HFF-Myc (cell line): ENCODE data around the gene VPS50.
"Not testable (repeated sequence)": the region's sequence is repeated elsewhere in the genome, so short reads cannot be mapped to it uniquely, and the experiment has no call there.

Experiments
- DNase-seq: peaks from one replicate; pipeline ENCODE4 v3.0.0-alpha.2; 2011; ENCODE audit warnings: low read depth; ENCODE audit errors: extremely low read depth
- H3K4me3 ChIP-seq: replicated peaks from 2 replicates; pipeline ENCODE4 v1.5.1; 2011; ENCODE audit warnings: low read depth, mild to moderate bottlenecking, control low read depth, low read length
- TF ChIP-seq, protein P1 (sequence below): IDR thresholded peaks from 2 replicates; pipeline ENCODE4 v1.5.1; 2012; ENCODE audit warnings: mild to moderate bottlenecking, low read depth, low read length, control low read depth; ENCODE audit errors: missing control alignments

VPS50 gene

DNA sequence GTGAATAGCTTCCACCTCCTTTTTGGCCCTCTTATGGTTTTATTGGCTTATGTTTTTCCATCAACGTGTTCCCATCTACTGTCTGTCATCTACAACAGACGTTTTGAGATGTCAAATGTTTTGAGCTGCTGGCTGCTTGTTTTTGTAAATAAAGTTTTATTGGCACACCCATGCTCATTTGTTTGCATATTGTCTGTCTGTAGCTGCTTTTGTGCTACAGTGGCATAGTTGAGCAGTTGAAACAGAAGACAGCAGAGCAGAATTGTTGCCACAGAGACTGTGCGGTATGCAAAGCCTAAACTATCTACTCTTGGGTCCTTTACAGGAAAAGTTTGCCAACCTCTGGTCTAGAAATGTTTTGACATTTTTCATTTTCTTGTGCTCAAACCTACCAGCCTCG, 88.7 kb downstream of the VPS50 start:
- DNase-seq = no peak
- H3K4me3 ChIP-seq = no peak overlapping the region
- TF ChIP-seq, protein P1, sequence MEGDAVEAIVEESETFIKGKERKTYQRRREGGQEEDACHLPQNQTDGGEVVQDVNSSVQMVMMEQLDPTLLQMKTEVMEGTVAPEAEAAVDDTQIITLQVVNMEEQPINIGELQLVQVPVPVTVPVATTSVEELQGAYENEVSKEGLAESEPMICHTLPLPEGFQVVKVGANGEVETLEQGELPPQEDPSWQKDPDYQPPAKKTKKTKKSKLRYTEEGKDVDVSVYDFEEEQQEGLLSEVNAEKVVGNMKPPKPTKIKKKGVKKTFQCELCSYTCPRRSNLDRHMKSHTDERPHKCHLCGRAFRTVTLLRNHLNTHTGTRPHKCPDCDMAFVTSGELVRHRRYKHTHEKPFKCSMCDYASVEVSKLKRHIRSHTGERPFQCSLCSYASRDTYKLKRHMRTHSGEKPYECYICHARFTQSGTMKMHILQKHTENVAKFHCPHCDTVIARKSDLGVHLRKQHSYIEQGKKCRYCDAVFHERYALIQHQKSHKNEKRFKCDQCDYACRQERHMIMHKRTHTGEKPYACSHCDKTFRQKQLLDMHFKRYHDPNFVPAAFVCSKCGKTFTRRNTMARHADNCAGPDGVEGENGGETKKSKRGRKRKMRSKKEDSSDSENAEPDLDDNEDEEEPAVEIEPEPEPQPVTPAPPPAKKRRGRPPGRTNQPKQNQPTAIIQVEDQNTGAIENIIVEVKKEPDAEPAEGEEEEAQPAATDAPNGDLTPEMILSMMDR = no peak

DNA sequence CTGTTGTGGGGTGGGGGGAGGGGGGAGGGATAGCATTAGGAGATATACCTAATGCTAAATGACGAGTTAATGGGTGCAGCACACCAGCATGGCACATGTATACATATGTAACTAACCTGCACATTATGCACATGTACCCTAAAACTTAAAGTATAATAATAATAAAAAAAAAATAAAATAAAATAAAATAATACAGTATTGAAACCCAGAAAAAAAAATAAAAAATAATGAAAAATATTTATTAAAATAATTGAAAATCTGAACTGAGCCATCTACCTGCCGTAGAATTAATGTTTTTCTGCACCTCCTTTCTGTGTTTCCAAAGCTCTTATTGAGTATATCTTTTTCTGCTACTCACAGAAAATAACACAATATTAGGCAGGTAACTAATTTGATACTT, 94.1 kb downstream of the VPS50 start:
- DNase-seq, H3K4me3 ChIP-seq: not testable (repeated sequence)

DNA sequence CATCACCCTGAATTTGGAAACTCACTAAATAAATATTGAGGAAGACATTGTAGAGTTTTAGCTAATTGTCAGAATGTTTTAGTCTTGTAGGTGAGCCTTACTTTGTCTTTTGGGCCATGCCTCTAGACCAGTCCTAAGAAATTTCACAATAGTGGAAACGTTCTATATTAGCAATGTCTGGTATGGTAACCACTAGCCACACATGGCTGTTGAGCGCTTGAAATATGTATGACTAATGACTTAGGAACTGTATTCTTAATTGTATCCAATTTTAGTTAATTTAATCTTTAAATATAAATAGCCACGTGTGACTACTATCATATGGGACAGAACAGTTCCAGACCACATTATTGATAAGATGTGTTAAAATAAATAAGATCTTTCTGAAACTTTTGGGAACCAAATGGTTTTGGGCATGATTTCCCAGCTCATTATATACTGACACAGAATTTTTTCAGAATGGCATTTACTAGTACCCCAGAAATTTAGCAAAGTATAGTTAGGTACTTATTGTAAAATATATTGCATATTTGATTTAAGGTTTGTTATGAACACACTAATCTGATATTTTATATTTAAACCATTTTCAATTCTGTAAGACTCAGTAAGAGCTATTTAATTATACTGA, 95.0 kb downstream of the VPS50 start:
- peak; percentile 53 for DNase-seq
- no peak overlapping the region for H3K4me3 ChIP-seq
- TF ChIP-seq, protein P1 = no peak

DNA sequence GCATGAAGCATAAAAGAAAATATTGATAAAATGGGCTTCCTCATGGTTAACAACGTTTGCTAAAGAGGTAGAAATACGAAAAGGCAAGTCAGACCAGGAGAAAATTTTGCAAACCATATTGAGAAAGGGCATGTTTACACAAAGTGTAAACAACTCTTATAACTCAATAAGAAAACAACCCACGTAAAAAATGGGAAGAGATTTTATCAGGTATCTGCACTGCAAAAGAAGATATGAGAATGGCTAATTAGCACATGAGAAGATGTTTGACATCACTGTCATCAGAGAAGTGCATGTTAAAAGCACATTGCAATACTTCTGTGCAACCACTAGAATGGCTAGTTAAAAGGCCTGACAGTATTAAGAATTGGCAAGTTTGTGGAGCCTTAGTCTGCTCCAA, 99.5 kb downstream of the VPS50 start:
- H3K4me3 ChIP-seq = no peak overlapping the region
- TF ChIP-seq, protein P1 = no peak
- DNase-seq = no peak

DNA sequence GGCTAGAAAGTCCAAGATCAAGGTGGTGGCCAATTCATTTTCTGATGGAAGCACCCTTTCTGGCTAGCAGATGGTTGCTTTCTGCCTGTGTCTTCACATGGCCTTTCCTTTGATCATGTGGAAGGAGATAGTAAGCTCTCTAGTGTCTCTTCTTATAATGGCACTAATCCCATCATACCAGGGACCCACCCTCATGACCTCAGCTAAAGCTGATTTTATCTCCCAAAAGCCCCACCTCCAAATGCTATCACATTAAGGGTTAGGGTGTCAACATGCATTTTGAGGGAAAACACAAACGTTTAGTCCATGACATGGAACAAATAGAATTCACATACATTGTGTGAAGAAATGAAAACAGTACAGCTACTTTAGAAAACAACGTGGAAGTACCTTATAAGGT, 100.0 kb downstream of the VPS50 start:
- DNase-seq = no peak
- TF ChIP-seq, protein P1 = no peak
- no peak overlapping the region for H3K4me3 ChIP-seq

DNA sequence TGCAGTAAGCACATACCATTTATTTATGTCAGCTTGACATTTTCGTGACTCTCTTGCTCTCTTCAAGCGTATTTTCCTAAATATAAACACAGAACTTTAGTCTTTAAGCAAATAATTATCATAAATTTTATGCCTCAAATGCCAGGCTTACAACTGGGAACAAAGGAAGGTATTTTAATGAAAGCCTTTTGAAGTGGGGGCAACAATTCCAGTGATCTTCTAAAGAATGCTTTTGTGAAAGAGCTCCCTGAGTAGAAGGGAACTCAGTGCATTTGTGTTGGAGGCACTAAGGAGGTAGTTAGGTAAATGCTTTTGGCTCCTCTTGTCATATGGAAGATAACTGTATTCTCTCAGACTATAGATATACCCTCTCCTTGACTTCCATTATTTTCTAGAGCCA, 104.9 kb downstream of the VPS50 start:
- no peak overlapping the region for H3K4me3 ChIP-seq
- TF ChIP-seq, protein P1 = no peak
- no peak for DNase-seq

DNA sequence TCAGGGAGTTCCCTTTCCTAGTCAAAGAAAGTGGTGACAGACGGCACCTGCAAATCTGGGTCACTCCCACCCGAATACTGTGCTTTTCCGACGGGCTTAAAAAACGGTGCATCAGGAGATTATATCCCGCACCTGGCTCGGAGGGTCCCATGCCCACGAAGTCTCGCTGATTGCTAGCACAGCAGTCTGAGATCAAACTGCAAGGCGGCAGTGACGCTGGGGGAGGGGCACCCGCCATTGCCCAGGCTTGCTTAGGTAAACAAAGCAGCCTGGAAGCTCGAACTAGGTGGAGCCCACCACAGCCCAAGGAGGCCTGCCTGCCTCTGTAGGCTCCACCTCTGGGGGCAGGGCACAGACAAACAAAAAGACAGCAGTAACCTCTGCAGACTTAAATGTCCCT, 110.0 kb downstream of the VPS50 start:
- H3K4me3 ChIP-seq, DNase-seq: not testable (repeated sequence)

DNA sequence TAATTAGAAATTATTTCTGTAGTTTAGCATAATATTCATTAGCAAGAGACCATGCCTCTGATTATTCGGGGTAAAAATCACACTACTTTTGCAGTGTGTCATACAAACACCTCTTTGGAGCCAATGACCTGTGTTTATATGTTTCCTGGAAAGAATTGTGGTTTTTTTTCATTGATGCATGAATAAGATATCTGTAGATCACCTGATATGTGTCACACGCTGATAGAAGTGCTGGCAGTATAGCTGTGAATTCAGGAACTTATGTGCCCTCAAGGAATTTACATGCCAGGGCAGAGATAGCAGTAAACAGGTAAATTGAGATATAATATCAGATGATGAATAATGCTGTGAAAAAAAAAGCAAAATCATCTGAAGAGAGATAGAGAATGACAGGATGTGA, 118.2 kb downstream of the VPS50 start:
- H3K4me3 ChIP-seq = no peak overlapping the region
- no peak for DNase-seq
- TF ChIP-seq, protein P1 = no peak
